SH-SY5Y (cell line): ENCODE results near the gene CHST10.

ENCODE experiments used
- GATA2 ChIP-seq: IDR thresholded peaks from 2 replicates; pipeline ENCODE4 v1.6.1; 2011; ENCODE audit warnings: mild to moderate bottlenecking, low read depth, low read length
- GATA3 ChIP-seq: IDR thresholded peaks from 2 replicates; pipeline ENCODE4 v1.6.1; 2011; ENCODE audit warnings: low read depth, mild to moderate bottlenecking, low read length, moderate library complexity

DNA sequence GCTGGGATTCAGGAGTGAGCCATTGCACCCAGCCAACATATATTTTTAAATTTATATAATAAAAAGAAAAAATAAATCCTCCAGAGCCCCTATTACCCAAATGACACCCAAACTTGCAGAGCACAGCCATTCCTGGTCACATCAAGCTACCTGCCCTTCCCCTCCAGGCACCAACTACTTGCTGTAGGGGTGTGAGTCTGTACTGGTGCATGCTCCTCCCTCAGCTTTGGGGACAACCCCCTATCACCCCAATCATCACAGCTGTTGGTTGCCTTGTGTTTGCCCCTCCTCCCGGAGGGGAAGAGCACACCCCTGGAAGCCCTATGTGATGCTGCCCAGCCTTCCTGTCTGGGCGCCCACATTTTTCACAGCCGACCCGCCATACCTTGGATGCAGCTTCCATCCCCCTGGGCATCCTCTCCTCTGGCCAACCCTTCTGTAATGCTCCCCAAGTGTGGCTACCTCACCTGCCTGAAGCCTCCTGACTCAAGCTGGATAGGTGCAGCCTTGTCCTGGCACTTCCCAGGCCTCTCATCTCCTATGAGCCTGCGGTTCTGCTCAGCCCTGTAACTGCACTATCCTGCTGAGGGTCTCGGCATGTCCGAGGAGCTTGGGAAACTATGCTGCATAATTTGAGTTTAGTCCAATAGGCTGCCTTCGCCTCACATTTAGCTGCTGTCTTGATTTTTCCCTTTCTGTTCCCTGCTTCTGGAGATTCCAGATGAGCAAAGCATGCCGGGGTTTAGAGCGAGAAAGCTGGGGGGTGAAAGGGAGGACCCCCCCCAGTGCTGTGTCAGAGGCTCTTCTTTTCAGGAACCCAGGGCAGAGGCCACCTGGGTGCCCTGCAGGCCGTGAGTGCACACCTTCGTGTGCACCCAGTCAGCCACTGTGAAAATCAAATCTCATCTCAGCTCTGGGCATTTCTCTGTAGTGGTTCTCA is 27.2 kb downstream of the CHST10 start:
- TF ChIP-seq GATA2, result no peak
- no peak for TF ChIP-seq GATA3
